Stimulated activated CD4-positive, alpha-beta T cell treated with anti-CD3 and anti-CD28 coated beads, Interleukin-12 subunit alpha, Interleukin-12 subunit beta, amount 100 ng/mL, for 48 hours (primary cell): ENCODE data around the gene ADAM21.
"Not testable (repeated sequence)": the region's sequence is repeated elsewhere in the genome, so short reads cannot be mapped to it uniquely, and the experiment has no call there.

Experiments used
- DNase-seq, 3 donors: peaks; one replicate each; pipeline ENCODE4 v3.0.0-alpha.2; 2020; ENCODE audit warnings: low read depth in 2 of 3, low spot score in 1 of 3

ADAM21 gene

DNA sequence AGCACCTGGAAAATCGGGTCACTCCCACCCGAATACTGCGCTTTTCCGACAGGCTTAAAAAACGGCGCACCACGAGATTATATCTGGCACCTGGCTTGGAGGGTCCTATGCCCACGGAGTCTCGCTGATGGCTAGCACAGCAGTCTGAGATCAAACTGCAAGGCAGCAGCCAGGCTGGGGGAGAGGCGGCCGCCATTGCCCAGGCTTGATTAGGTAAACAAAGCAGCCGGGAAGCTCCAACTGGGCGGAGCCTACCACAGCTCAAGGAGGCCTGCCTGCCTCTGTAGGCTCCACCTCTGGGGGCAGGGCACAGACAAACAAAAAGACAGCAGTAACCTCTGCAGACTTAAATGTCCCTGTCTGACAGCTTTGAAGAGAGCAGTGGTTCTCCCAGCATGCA is 23.5 kb downstream of the ADAM21 start:
- DNase-seq: not testable (repeated sequence)

DNA sequence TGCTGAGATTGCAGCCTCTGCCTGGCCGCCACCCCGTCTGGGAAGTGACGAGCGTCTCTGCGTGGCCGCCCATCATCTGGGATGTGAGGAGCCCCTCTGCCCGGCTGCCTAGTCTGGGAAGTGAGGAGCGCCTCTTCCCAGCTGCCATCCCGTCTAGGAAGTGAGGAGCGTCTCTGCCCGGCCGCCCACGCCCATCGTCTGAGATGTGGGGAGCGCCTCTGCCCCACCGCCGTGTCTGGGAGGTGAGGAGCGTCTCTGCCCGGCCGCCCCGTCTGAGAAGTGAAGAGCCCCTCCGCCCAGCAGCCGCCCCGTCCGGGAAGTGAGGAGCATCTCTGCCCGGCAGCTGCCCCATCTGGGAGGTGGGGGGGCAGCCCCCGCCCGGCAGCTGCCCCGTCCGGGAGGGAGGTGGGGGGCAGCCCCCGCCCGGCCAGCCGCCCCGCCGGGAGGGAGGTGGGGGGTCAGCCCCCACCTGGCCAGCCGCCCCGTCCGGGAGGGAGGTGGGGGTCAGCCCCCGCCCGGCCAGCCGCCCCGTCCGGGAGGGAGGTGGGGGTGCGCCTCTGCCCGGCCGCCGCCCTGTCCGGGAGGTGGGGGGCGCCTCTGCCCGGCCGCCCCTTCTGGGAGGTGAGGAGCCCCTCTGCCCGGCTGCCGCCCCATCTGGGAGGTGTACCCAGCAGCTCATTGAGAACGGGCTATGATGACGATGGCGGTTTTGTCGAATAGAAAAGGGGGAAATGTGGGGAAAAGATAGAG is 25.6 kb downstream of the ADAM21 start:
- not testable (repeated sequence) for DNase-seq

DNA sequence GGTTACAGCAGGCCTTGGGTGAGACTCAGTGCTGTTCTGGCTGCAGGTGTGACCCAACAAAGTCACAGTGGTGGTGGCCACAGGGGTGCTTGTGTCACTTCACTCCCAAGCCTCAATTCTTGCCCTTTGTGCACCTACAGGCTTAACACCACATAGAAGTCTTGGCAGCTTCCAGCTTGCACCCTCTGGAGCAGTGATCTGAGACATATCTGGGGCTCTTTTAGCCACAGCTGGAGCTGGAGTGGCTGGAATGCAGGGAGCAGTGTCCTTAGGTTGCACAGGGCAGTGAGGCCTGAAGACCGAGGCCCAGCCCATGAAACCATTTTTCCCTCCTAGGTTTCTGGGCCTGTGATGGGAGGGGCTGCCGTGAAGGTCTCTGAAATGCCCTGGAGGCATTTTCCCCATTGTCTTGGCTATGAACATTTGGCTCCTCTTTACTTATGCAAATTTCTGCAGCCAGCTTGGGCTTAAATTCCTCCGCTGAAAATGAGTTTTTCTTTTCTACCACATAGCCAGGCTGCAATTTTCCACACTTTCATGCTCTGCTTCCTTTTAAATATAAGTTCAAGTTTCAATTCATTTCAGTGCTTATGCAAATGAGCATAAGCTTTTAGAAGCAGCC is 37.7 kb downstream of the ADAM21 start:
- no peak for DNase-seq

DNA sequence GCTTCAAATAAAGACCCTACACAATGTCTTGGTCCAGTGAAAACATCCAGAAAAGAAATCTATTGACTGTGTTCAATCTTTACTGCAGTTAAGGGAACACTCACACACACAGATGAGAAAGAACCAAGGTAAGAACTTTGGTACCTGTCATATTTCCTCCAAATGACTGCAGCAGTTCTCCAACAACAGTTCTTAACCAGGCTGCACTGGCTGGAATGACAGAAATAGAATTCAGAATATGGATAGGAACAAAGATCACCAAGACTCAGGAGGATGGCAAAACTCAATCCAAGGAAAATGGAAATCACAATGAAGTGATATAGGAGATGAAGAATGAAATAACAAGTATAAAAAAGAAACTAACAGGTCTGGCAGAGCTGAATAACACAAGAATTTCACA is 46.2 kb downstream of the ADAM21 start:
- DNase-seq: no peak
